ENCODE results near the gene FKBP6. TPM values are rescaled to one million over a fixed set of nuclear protein-coding genes. Genes with fewer than 3 reads are reported as not detected.
"Not testable (repeated sequence)": the region's sequence is repeated elsewhere in the genome, so short reads cannot be mapped to it uniquely, and the experiment has no call there.

Gene FKBP6
- total RNA-seq, 1 donor from 2014 or later = not detected

- no peak overlapping the region for H3K9ac ChIP-seq (ENCODE audit: low read length)
- no peak overlapping the region for H3K4me3 ChIP-seq (ENCODE audit: insufficient read depth, low read depth, low read length)
- Mint-ChIP-seq H3K27me3 (ENCODE audit: low read depth, unreplicated experiment) (peaks cover 2% of the 10 kb centered on the region), H3K4me1 (ENCODE audit: low read depth, unreplicated experiment) (peaks cover 4% of the 10 kb centered on the region), H3K9me3 (ENCODE audit: unreplicated experiment) (no peaks in the 10 kb centered on the region), H3K36me3 (ENCODE audit: low read depth, unreplicated experiment) (peaks cover 6% of the 10 kb centered on the region), H3K27ac (ENCODE audit: unreplicated experiment) (no peak overlapping the region), H3K4me3 (ENCODE audit: unreplicated experiment) (no peak overlapping the region)
- no peak overlapping the region for H2AFZ ChIP-seq (ENCODE audit: low read depth, low read length)
- no peak for DNase-seq (ENCODE audit: low read depth)
- no peak overlapping the region for H3K27ac ChIP-seq (ENCODE audit: low read depth, low read length)
- H4K20me1 ChIP-seq (ENCODE audit: insufficient read depth, low read length) = no peaks in the 10 kb centered on the region
- no peaks in the 10 kb centered on the region for H3K9me3 ChIP-seq (ENCODE audit: insufficient read depth, low read depth, low read length)
- TF ChIP-seq CTCF (IDR thresholded peaks at IDR 0.05; ENCODE audit: insufficient read depth, low read depth, low read length) = no peak
- no peak for TF ChIP-seq EZH2 (IDR thresholded peaks at IDR 0.05; ENCODE audit: insufficient read depth, low read length)
- H3K36me3 ChIP-seq (ENCODE audit: insufficient read depth, low read length) = no peaks in the 10 kb centered on the region
- no peaks in the 10 kb centered on the region for H3K4me1 ChIP-seq (ENCODE audit: insufficient read depth, low read length)
- H3K27me3 ChIP-seq (ENCODE audit: insufficient read depth, low read length) = no peaks in the 10 kb centered on the region
- H3K4me2 ChIP-seq (ENCODE audit: low read length) = no peak overlapping the region
- FAIRE-seq = no peak
- no peaks in the 10 kb centered on the region for H3K79me2 ChIP-seq (ENCODE audit: insufficient read depth, low read length)
Observed at GRCh38 chr7:73303546-73303945, 24.4 kb upstream of the FKBP6 start.

- Histone ChIP-seq H2AFZ (ENCODE audit: low read depth, low read length) (no peak overlapping the region), H3K79me2 (ENCODE audit: insufficient read depth, low read length) (no peaks in the 10 kb centered on the region), H3K9ac (ENCODE audit: low read length) (no peak overlapping the region), H3K4me2 (ENCODE audit: low read length) (no peak overlapping the region), H3K27ac (ENCODE audit: low read depth, low read length) (no peak overlapping the region), H3K36me3 (ENCODE audit: insufficient read depth, low read length) (no peaks in the 10 kb centered on the region), H3K27me3 (ENCODE audit: insufficient read depth, low read length) (no peaks in the 10 kb centered on the region), H4K20me1 (ENCODE audit: insufficient read depth, low read length) (no peaks in the 10 kb centered on the region), H3K9me3 (ENCODE audit: insufficient read depth, low read depth, low read length) (no peaks in the 10 kb centered on the region), H3K4me3 (ENCODE audit: insufficient read depth, low read depth, low read length) (no peak overlapping the region), H3K4me1 (ENCODE audit: insufficient read depth, low read length) (peaks cover 1% of the 10 kb centered on the region)
- peaks cover 6% of the 10 kb centered on the region for H3K36me3 Mint-ChIP-seq (ENCODE audit: low read depth, unreplicated experiment)
- H3K27ac Mint-ChIP-seq (ENCODE audit: unreplicated experiment) = no peak overlapping the region
- no peak for FAIRE-seq
- TF ChIP-seq CTCF (IDR thresholded peaks at IDR 0.05; ENCODE audit: insufficient read depth, low read depth, low read length) = no peak
- TF ChIP-seq EZH2 (IDR thresholded peaks at IDR 0.05; ENCODE audit: insufficient read depth, low read length) = no peak
- no peak for DNase-seq (ENCODE audit: low read depth)
- H3K9me3 Mint-ChIP-seq (ENCODE audit: unreplicated experiment) = no peaks in the 10 kb centered on the region
- peaks cover 4% of the 10 kb centered on the region for H3K4me1 Mint-ChIP-seq (ENCODE audit: low read depth, unreplicated experiment)
- H3K27me3 Mint-ChIP-seq (ENCODE audit: low read depth, unreplicated experiment) = peaks cover 1% of the 10 kb centered on the region
- no peak overlapping the region for H3K4me3 Mint-ChIP-seq (ENCODE audit: unreplicated experiment)
Observed at GRCh38 chr7:73304071-73304470, 23.9 kb upstream of the FKBP6 start.

- not testable (repeated sequence) for DNase-seq (ENCODE audit: low read depth); FAIRE-seq; H3K9me3 Mint-ChIP-seq (ENCODE audit: unreplicated experiment)
Observed at GRCh38 chr7:73304612-73305387, 23.2 kb upstream of the FKBP6 start.

More at GRCh38 chr7:73304612-73305387, 23.2 kb upstream of the FKBP6 start:
- H3K4me1 ChIP-seq (ENCODE audit: insufficient read depth, low read length); H4K20me1 ChIP-seq (ENCODE audit: insufficient read depth, low read length); H3K36me3 Mint-ChIP-seq (ENCODE audit: low read depth, unreplicated experiment); H3K4me1 Mint-ChIP-seq (ENCODE audit: low read depth, unreplicated experiment); H3K4me2 ChIP-seq (ENCODE audit: low read length); H3K27me3 ChIP-seq (ENCODE audit: insufficient read depth, low read length); H3K27ac Mint-ChIP-seq (ENCODE audit: unreplicated experiment); H3K27me3 Mint-ChIP-seq (ENCODE audit: low read depth, unreplicated experiment); H3K79me2 ChIP-seq (ENCODE audit: insufficient read depth, low read length); H3K4me3 Mint-ChIP-seq (ENCODE audit: unreplicated experiment); H3K4me3 ChIP-seq (ENCODE audit: insufficient read depth, low read depth, low read length); H3K27ac ChIP-seq (ENCODE audit: low read depth, low read length); H3K9ac ChIP-seq (ENCODE audit: low read length); H3K9me3 ChIP-seq (ENCODE audit: insufficient read depth, low read depth, low read length); H2AFZ ChIP-seq (ENCODE audit: low read depth, low read length); H3K36me3 ChIP-seq (ENCODE audit: insufficient read depth, low read length): not testable (repeated sequence)
